Measurements from ENCODE around the gene ZNF823. TPM values are rescaled to one million over a fixed set of nuclear protein-coding genes. Genes with fewer than 3 reads are reported as not detected.

The ZNF823 gene
- total RNA-seq, 1 donor from 2014 or later = 5.6 TPM

DNA sequence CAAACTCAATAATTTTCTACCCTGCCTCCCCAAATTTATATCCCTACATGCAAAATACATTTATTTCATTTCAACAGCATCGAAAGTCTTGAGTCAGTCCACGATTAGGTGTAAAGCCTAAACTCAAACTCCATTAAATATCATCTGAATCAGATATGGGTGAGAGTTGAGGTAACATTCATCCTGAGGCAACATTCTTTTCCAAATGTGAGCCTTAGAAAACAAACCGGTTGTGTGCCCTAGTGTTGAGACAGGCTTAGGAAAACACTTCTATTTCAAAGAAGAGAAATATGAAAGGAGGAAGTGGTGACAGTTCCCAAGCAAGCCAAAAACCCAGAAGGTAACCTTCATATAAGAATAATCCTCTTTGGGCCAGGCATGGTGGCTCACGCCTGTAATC lies 15.9 kb upstream of the ZNF823 start:
- ATAC-seq (no peak), DNase-seq (no peak)
- Histone ChIP-seq H3K4me1 (no peaks in the 10 kb centered on the region), H3K27ac (no peak overlapping the region), H3K36me3 (no peaks in the 10 kb centered on the region), H3K27me3 (ENCODE audit: low read depth) (no peaks in the 10 kb centered on the region), H3K4me3 (no peak overlapping the region), H3K9me3 (peaks cover 15% of the 10 kb centered on the region)
- intact Hi-C loops (cut with DNase I) = no loop called here
- TF ChIP-seq, protein P1, sequence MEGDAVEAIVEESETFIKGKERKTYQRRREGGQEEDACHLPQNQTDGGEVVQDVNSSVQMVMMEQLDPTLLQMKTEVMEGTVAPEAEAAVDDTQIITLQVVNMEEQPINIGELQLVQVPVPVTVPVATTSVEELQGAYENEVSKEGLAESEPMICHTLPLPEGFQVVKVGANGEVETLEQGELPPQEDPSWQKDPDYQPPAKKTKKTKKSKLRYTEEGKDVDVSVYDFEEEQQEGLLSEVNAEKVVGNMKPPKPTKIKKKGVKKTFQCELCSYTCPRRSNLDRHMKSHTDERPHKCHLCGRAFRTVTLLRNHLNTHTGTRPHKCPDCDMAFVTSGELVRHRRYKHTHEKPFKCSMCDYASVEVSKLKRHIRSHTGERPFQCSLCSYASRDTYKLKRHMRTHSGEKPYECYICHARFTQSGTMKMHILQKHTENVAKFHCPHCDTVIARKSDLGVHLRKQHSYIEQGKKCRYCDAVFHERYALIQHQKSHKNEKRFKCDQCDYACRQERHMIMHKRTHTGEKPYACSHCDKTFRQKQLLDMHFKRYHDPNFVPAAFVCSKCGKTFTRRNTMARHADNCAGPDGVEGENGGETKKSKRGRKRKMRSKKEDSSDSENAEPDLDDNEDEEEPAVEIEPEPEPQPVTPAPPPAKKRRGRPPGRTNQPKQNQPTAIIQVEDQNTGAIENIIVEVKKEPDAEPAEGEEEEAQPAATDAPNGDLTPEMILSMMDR (IDR thresholded peaks at IDR 0.05) = no peak

DNA sequence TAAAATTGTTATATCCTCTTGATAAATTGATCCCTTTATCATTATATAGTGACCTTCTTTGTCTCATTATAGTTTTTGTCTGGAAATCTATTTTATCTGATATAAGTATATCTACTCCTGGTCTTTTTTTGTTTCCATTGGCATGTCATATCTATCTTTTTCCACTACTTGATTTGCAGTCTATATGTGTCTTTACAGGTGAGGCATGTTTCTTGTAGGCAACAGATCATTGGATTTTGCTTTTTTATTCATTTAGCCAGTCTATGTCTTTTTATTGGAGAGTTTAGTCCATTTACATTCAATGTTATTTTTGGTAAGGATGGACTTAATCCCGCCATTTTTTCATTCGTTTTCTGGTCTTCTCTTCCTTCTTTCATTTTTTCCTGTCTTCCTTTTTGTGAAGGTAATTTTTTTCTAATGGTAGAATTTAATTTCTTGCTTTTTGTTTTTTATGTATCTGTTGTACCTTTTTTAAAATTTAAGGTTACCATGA lies 13.5 kb upstream of the ZNF823 start:
- Histone ChIP-seq H3K9me3 (peaks cover 21% of the 10 kb centered on the region), H3K4me3 (no peak overlapping the region), H3K4me1 (no peaks in the 10 kb centered on the region), H3K27me3 (ENCODE audit: low read depth) (no peaks in the 10 kb centered on the region), H3K27ac (no peak overlapping the region), H3K36me3 (no peaks in the 10 kb centered on the region)
- intact Hi-C loops (cut with DNase I) = no loop called here
- no peak for ATAC-seq
- DNase-seq = no peak
- TF ChIP-seq, protein P1 (IDR thresholded peaks at IDR 0.05) = no peak

DNA sequence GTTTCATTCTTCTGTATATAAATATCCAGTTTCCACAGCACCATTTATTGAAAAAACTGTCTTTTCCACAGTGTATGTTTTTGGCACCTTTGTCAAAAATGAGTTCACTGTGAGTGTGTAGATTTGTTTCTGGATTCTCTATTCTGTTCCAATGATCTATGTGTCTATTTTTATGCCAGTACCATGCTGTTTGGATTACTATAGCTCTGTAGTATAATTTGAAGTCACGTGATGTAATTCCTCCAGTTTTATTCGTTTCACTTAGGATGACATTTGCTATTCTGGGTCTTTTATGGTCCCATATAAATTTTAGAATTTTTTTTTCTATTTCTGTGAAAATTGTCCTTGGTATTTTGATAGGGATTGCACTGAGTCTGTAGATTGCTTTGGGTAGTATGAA lies 11.0 kb upstream of the ZNF823 start:
- DNase-seq (no peak), ATAC-seq (no peak)
- Histone ChIP-seq H3K4me1 (no peaks in the 10 kb centered on the region), H3K27ac (no peak overlapping the region), H3K4me3 (no peak overlapping the region), H3K36me3 (no peaks in the 10 kb centered on the region), H3K9me3 (peaks cover 21% of the 10 kb centered on the region), H3K27me3 (ENCODE audit: low read depth) (no peaks in the 10 kb centered on the region)
- TF ChIP-seq, protein P1 (IDR thresholded peaks at IDR 0.05) = no peak
- intact Hi-C loops (cut with DNase I) = no loop called here

DNA sequence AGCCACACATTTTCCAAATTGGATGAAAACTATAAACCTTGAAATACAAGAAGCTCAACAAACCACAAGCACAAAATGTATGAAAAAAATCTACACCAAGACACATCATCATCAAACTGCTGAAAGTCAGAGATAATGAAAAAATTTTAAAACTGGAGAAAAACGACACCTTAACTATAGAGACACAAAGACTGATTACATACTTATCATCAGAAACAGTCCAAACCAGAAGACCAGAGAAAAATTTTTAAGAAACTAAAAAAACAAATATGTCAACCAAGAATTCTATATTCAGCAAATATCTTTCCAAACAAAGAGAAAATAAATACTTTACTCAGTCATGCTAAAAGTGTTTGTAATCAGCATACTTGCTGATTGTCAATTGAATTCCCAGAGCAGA lies 8.5 kb upstream of the ZNF823 start:
- ATAC-seq (no peak), DNase-seq (no peak)
- Histone ChIP-seq H3K27me3 (ENCODE audit: low read depth) (no peaks in the 10 kb centered on the region), H3K36me3 (no peaks in the 10 kb centered on the region), H3K9me3 (peaks cover 21% of the 10 kb centered on the region), H3K27ac (no peak overlapping the region), H3K4me1 (no peaks in the 10 kb centered on the region), H3K4me3 (no peak overlapping the region)
- TF ChIP-seq, protein P1 (IDR thresholded peaks at IDR 0.05) = no peak
- intact Hi-C loops (cut with DNase I) = no loop called here

DNA sequence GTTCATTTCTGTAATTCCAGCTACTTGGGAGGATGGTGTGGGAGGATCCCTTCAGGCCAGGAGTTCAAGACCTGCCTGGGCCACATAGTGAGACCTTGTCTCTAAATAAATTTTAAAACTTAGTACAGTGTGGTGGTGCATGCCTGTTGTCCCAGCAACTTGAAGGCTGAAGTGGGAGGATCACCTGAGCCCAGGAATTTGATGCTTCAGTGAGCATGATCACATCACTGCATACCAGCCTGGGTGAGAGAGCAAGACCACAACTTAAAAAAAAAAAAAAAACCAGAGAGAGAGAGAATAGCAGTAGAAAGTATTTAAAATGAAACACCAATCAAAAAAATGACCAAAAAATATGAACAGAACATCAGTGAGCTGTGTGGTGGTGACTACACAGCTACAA lies 7.1 kb upstream of the ZNF823 start:
- H3K9me3 ChIP-seq = peaks cover 18% of the 10 kb centered on the region
- intact Hi-C loops (cut with DNase I) = no loop called here
- ATAC-seq (no peak), DNase-seq (no peak)
- TF ChIP-seq, protein P1 (IDR thresholded peaks at IDR 0.05) = no peak
- no peak overlapping the region for H3K27ac ChIP-seq
- H3K27me3 ChIP-seq (ENCODE audit: low read depth) = no peaks in the 10 kb centered on the region
- H3K4me3 ChIP-seq = no peak overlapping the region
- H3K36me3 ChIP-seq = no peaks in the 10 kb centered on the region
- no peaks in the 10 kb centered on the region for H3K4me1 ChIP-seq

All from lower lobe of right lung (tissue), 2 donors.